B cell (primary cell): ENCODE results near the gene HDAC6. TPM values are rescaled to one million over a fixed set of nuclear protein-coding genes. Genes with fewer than 3 reads are reported as not detected.

ENCODE experiments used
- ATAC-seq: fragments of 200-7000 bp; cut with Tn5 transposase; one replicate; pipeline ENCODE4 v1.10.0; 2021; ENCODE audit warnings: low read depth, mild to moderate bottlenecking, moderate number of reproducible peaks, moderate library complexity
- CTCF ChIA-PET: fragments of 350-600 bp; sonication (Branson Sonifier 250); formaldehyde crosslinking; loops from one replicate; lab custom pipeline; 2021; ENCODE audit warnings: antibody characterized with exemption, inconsistent platforms; lab: Charles Lee
- POLR2A ChIA-PET: fragments of 350-600 bp; sonication (Branson Sonifier 250); formaldehyde crosslinking; loops from one replicate; lab custom pipeline; 2021; ENCODE audit warnings: antibody characterized with exemption; lab: Charles Lee
- DNase-seq: peaks from one replicate; pipeline ENCODE4 v3.0.0; 2013
- H2AFZ ChIP-seq: 2 replicates; pipeline ENCODE4 v1.6.1; 2012; ENCODE audit warnings: mild to moderate bottlenecking, low read depth, low read length; ENCODE audit not compliant: insufficient read depth, poor library complexity, severe bottlenecking
- H3K27ac ChIP-seq, 2 donors: 1 replicate in 1 of 2; 2 replicates in 1 of 2; pipeline ENCODE4 v1.5.1; 2012 to 2013; ENCODE audit warnings: low read length in 2 of 2, mild to moderate bottlenecking in 2 of 2, moderate library complexity in 1 of 2
- H3K27me3 ChIP-seq, 4 experiments: fragments of 200-600 bp in 1 of 4; sonication (generic) in 1 of 4; replicated peaks in 1 of 4; 1 replicate in 2 of 4; 2 replicates in 2 of 4; pipeline versions ENCODE4 v1.6.1 to v1.7.0; 2013 to 2016; ENCODE audit warnings: low read length in 3 of 4, mild to moderate bottlenecking in 2 of 4, mixed read lengths in 1 of 4, moderate library complexity in 1 of 4; ENCODE audit not compliant: insufficient read depth in 4 of 4, control insufficient read depth in 3 of 4; ENCODE audit errors: control extremely low read depth in 1 of 4
- H3K36me3 ChIP-seq, 2 experiments: replicated peaks in 1 of 2; 1 replicate in 1 of 2; 2 replicates in 1 of 2; pipeline versions ENCODE4 v1.6.1 to v1.7.1; 2013; ENCODE audit warnings: low read length in 1 of 2; ENCODE audit not compliant: insufficient read depth in 2 of 2, control insufficient read depth in 1 of 2; ENCODE audit errors: control extremely low read depth in 1 of 2, extremely low read depth in 1 of 2
- H3K4me1 ChIP-seq, 2 donors: fragments of 200-600 bp in 1 of 2; sonication (generic) in 1 of 2; 1 replicate in 1 of 2; 2 replicates in 1 of 2; pipeline versions ENCODE4 v1.5.1 to v1.6.1; 2013 to 2017; ENCODE audit warnings: low read length in 2 of 2; ENCODE audit not compliant: control insufficient read depth in 2 of 2, insufficient read depth in 2 of 2
- H3K4me2 ChIP-seq: replicated peaks from 2 replicates; pipeline ENCODE3; 2012; ENCODE audit warnings: mild to moderate bottlenecking, low read depth, low read length; ENCODE audit not compliant: poor library complexity, severe bottlenecking
- H3K4me3 ChIP-seq, 5 experiments: fragments of 200-600 bp in 1 of 5; sonication (generic) in 1 of 5; 1 replicate in 3 of 5; 2 replicates in 2 of 5; pipeline versions ENCODE4 v1.5.1 to v1.7.0; 2011 to 2016; ENCODE audit warnings: low read length in 4 of 5, mild to moderate bottlenecking in 4 of 5, low read depth in 2 of 5, control low read depth in 1 of 5, moderate library complexity in 1 of 5; ENCODE audit not compliant: insufficient read depth in 1 of 5; ENCODE audit errors: control extremely low read depth in 1 of 5, extremely low read depth in 1 of 5
- H3K79me2 ChIP-seq: fragments of 200-600 bp; sonication (generic); one replicate; pipeline ENCODE4 v1.6.0; 2016; ENCODE audit warnings: low read length; ENCODE audit not compliant: control insufficient read depth, insufficient read depth
- H3K9ac ChIP-seq: fragments of 200-600 bp; sonication (generic); 2 replicates; pipeline ENCODE4 v1.6.1; 2017; ENCODE audit warnings: mild to moderate bottlenecking, low read length, moderate library complexity
- H3K9me3 ChIP-seq, 3 donors: one replicate each; pipeline versions ENCODE4 v1.6.1 to v1.7.1; 2013; ENCODE audit warnings: low read length in 2 of 3; ENCODE audit not compliant: control insufficient read depth in 2 of 3, insufficient read depth in 1 of 3; ENCODE audit errors: control extremely low read depth in 1 of 3
- H4K20me1 ChIP-seq: 2 replicates; pipeline ENCODE4 v1.6.0; 2012; ENCODE audit warnings: mild to moderate bottlenecking, low read length; ENCODE audit not compliant: insufficient read depth, control insufficient read depth, poor library complexity, severe bottlenecking
- H3K27ac Mint-ChIP-seq: one replicate; pipeline ENCODE4 v1.8.0; 2021; ENCODE audit warnings: mixed read lengths
- H3K27me3 Mint-ChIP-seq: one replicate; pipeline ENCODE4 v1.8.0; 2021; ENCODE audit warnings: mixed read lengths
- H3K4me1 Mint-ChIP-seq: one replicate; pipeline ENCODE4 v1.8.0; 2021; ENCODE audit warnings: mixed read lengths
- H3K4me3 Mint-ChIP-seq: one replicate; pipeline ENCODE4 v1.8.0; 2021; ENCODE audit warnings: mixed read lengths
- H3K9me3 Mint-ChIP-seq: one replicate; pipeline ENCODE4 v1.8.0; 2022; ENCODE audit warnings: mixed read lengths; ENCODE audit not compliant: insufficient read depth
- CTCF ChIP-seq: fragments of 200-600 bp; IDR thresholded peaks from one replicate; pipeline ENCODE4 v1.8.0; 2022; ENCODE audit warnings: antibody characterized with exemption, mild to moderate bottlenecking
- EZH2 ChIP-seq: IDR thresholded peaks from 2 replicates; pipeline ENCODE4 v1.6.1; 2012; ENCODE audit warnings: borderline replicate concordance, low read depth, mild to moderate bottlenecking, moderate library complexity, low read length; ENCODE audit not compliant: insufficient read depth, poor library complexity, severe bottlenecking
- WGBS: methylation state at CpG from one replicate; pipeline ENCODE4 v1.1.5; 2013; ENCODE audit warnings: missing lambda C conversion rate; ENCODE audit not compliant: insufficient coverage; 5-methylcytosine and 5-hydroxymethylcytosine counted together
- intact Hi-C: fragments of 100-400 bp; cut with micrococcal nuclease; formaldehyde crosslinking; loops from one replicate; pipeline ENCODE4 v1.10.0; 2022
- polyA plus RNA-seq: library from polyadenylated mRNA; depleted of rRNA; stranded (reverse); fragments of >200 nt; gene quantifications from 2 replicates; pipeline ENCODE4 v1.2.3, GENCODE V29; 2012
- total RNA-seq, 2 donors: library from RNA; stranded (reverse); fragments of 120-200 nt in 1 of 2; gene quantifications; 1 replicate in 1 of 2; 2 replicates in 1 of 2; pipeline versions ENCODE4 v1.2.3 to v1.2.4, GENCODE V29; 2013 to 2022

HDAC6 gene
- total and polyA plus RNA-seq, 2 donors (not counting 1 experiment from before 2014, with no cell fraction given) = 125 to 168 TPM

GRCh38 chrX:48794911-48795515, 6.9 kb upstream of the HDAC6 start:
- intact Hi-C loops = no loop called here
- Mint-ChIP-seq H3K4me1 (no peaks in the 10 kb centered on the region), H3K9me3 (no peaks in the 10 kb centered on the region), H3K27ac (no peak overlapping the region), H3K27me3 (no peaks in the 10 kb centered on the region), H3K4me3 (no peak overlapping the region)
- H3K9ac ChIP-seq = no peak overlapping the region
- 95% methylated on average over 5 of the region's 8 CpGs for WGBS
- CTCF ChIA-PET = no interaction called here
- no peak overlapping the region for H2AFZ ChIP-seq
- POLR2A ChIA-PET = no interaction called here
- no peak overlapping the region for H3K4me2 ChIP-seq
- TF ChIP-seq EZH2 (no peak), CTCF (no peak)
- H3K27ac ChIP-seq = no peak overlapping the region
- H3K27me3 ChIP-seq = no peaks in the 10 kb centered on the region
- H3K9me3 ChIP-seq = no peaks in the 10 kb centered on the region
- H3K36me3 ChIP-seq = no peaks in the 10 kb centered on the region
- DNase-seq (no peak), ATAC-seq (no peak)
- H4K20me1 ChIP-seq = no peaks in the 10 kb centered on the region
- no peaks in the 10 kb centered on the region for H3K4me1 ChIP-seq
- H3K4me3 ChIP-seq = no peak overlapping the region
- no peaks in the 10 kb centered on the region for H3K79me2 ChIP-seq

- ATAC-seq (no peak), DNase-seq (no peak)
- ChIA-PET POLR2A (interaction anchor here (0.7 kb wide), 1 partner anchor 264 kb away, joined by 4 read pairs; no protein-coding TSS in a partner anchor), CTCF (no interaction called here)
- no peak overlapping the region for H3K27ac Mint-ChIP-seq
- intact Hi-C loops = no loop called here
- H3K4me1 ChIP-seq = peaks cover 4 to 16% of the 10 kb centered on the region in 2 donors
- H3K9me3 Mint-ChIP-seq = no peaks in the 10 kb centered on the region
- peaks cover 14% of the 10 kb centered on the region for H3K4me1 Mint-ChIP-seq
- H2AFZ ChIP-seq = no peak overlapping the region
- H3K27ac ChIP-seq = no peak overlapping the region
- no peak overlapping the region for H3K9ac ChIP-seq
- TF ChIP-seq CTCF (no peak), EZH2 (no peak)
- H3K79me2 ChIP-seq = no peaks in the 10 kb centered on the region
- H3K9me3 ChIP-seq = no peaks in the 10 kb centered on the region
- H3K27me3 Mint-ChIP-seq = no peaks in the 10 kb centered on the region
- no peak overlapping the region for H3K4me3 Mint-ChIP-seq
- H3K4me3 ChIP-seq = no peak overlapping the region
- no peaks in the 10 kb centered on the region for H3K36me3 ChIP-seq
- no peaks in the 10 kb centered on the region for H3K27me3 ChIP-seq
- no peak overlapping the region for H3K4me2 ChIP-seq
- H4K20me1 ChIP-seq = no peaks in the 10 kb centered on the region
- WGBS = no CpG with 5 or more reads among the region's 2 CpGs
Observed at GRCh38 chrX:48798318-48798717, 3.5 kb upstream of the HDAC6 start.
